Measurements from ENCODE around the gene ZNF827. TPM values are rescaled to one million over a fixed set of nuclear protein-coding genes. Genes with fewer than 3 reads are reported as not detected.

ZNF827 gene
- total RNA-seq, 1 donor from 2014 or later, result 9.4 TPM

GRCh38 chr4:145860446-145860845 is 78.2 kb downstream of the ZNF827 start:
- Histone ChIP-seq H3K27ac (ENCODE audit: low read depth, low read length) (no peak overlapping the region), H3K9me3 (ENCODE audit: control insufficient read depth in 3 of 3, low read length in 3 of 3) (no peaks in the 10 kb centered on the region), H3K4me1 (ENCODE audit: control insufficient read depth in 3 of 3, insufficient read depth in 3 of 3, low read length in 3 of 3) (peaks cover 2 to 3% (median 3%) of the 10 kb centered on the region in 3 donors), H3K4me3 (ENCODE audit: low read length in 3 of 3) (no peak overlapping the region), H3K36me3 (ENCODE audit: control insufficient read depth in 3 of 3, insufficient read depth in 3 of 3, low read length in 3 of 3) (peaks cover 0 to 6% (median 0%) of the 10 kb centered on the region in 3 donors), H3K9ac (ENCODE audit: low read depth in 1 of 3, low read length in 3 of 3) (no peak overlapping the region), H3K27me3 (ENCODE audit: control insufficient read depth in 3 of 3, insufficient read depth in 3 of 3, low read length in 3 of 3) (no peaks in the 10 kb centered on the region)

- H3K9me3 ChIP-seq (ENCODE audit: control insufficient read depth in 3 of 3, low read length in 3 of 3), result no peaks in the 10 kb centered on the region
These were observed 78.7 kb downstream of the ZNF827 start for GRCh38 chr4:145859926-145860325.

GRCh38 chr4:145859426-145859825 is 79.2 kb downstream of the ZNF827 start:
- Histone ChIP-seq H3K9me3 (ENCODE audit: control insufficient read depth in 3 of 3, low read length in 3 of 3) (no peaks in the 10 kb centered on the region), H3K27ac (ENCODE audit: low read depth, low read length) (no peak overlapping the region), H3K4me1 (ENCODE audit: control insufficient read depth in 3 of 3, insufficient read depth in 3 of 3, low read length in 3 of 3) (no peaks in the 10 kb centered on the region), H3K36me3 (ENCODE audit: control insufficient read depth in 3 of 3, insufficient read depth in 3 of 3, low read length in 3 of 3) (peaks cover 0 to 6% (median 0%) of the 10 kb centered on the region in 3 donors), H3K27me3 (ENCODE audit: control insufficient read depth in 3 of 3, insufficient read depth in 3 of 3, low read length in 3 of 3) (no peaks in the 10 kb centered on the region), H3K4me3 (ENCODE audit: low read length in 3 of 3) (no peak overlapping the region), H3K9ac (ENCODE audit: low read depth in 1 of 3, low read length in 3 of 3) (no peak overlapping the region)

More at GRCh38 chr4:145859926-145860325, 78.7 kb downstream of the ZNF827 start:
- no peak overlapping the region for H3K4me3 ChIP-seq (ENCODE audit: low read length in 3 of 3)
- H3K27me3 ChIP-seq (ENCODE audit: control insufficient read depth in 3 of 3, insufficient read depth in 3 of 3, low read length in 3 of 3), result no peaks in the 10 kb centered on the region
- H3K9ac ChIP-seq (ENCODE audit: low read depth in 1 of 3, low read length in 3 of 3), result no peak overlapping the region
- peaks cover 0 to 6% (median 0%) of the 10 kb centered on the region in 3 donors for H3K36me3 ChIP-seq (ENCODE audit: control insufficient read depth in 3 of 3, insufficient read depth in 3 of 3, low read length in 3 of 3)
- no peaks in the 10 kb centered on the region for H3K4me1 ChIP-seq (ENCODE audit: control insufficient read depth in 3 of 3, insufficient read depth in 3 of 3, low read length in 3 of 3)
- H3K27ac ChIP-seq (ENCODE audit: low read depth, low read length), result no peak overlapping the region

GRCh38 chr4:145852256-145852839 is 86.3 kb downstream of the ZNF827 start:
- H3K9ac ChIP-seq (ENCODE audit: low read depth in 1 of 3, low read length in 3 of 3), result no peak overlapping the region
- no peaks in the 10 kb centered on the region for H3K9me3 ChIP-seq (ENCODE audit: control insufficient read depth in 3 of 3, low read length in 3 of 3)
- no peak overlapping the region for H3K4me3 ChIP-seq (ENCODE audit: low read length in 3 of 3)
- no peaks in the 10 kb centered on the region for H3K36me3 ChIP-seq (ENCODE audit: control insufficient read depth in 3 of 3, insufficient read depth in 3 of 3, low read length in 3 of 3)
- H3K27me3 ChIP-seq (ENCODE audit: control insufficient read depth in 3 of 3, insufficient read depth in 3 of 3, low read length in 3 of 3), result no peaks in the 10 kb centered on the region
- H3K27ac ChIP-seq (ENCODE audit: low read depth, low read length), result no peak overlapping the region
- no peaks in the 10 kb centered on the region for H3K4me1 ChIP-seq (ENCODE audit: control insufficient read depth in 3 of 3, insufficient read depth in 3 of 3, low read length in 3 of 3)

GRCh38 chr4:145851511-145852201 is 87.0 kb downstream of the ZNF827 start:
- H3K27me3 ChIP-seq (ENCODE audit: control insufficient read depth in 3 of 3, insufficient read depth in 3 of 3, low read length in 3 of 3), result no peaks in the 10 kb centered on the region
- no peak overlapping the region for H3K9ac ChIP-seq (ENCODE audit: low read depth in 1 of 3, low read length in 3 of 3)
- H3K4me3 ChIP-seq (ENCODE audit: low read length in 3 of 3), result no peak overlapping the region
- H3K9me3 ChIP-seq (ENCODE audit: control insufficient read depth in 3 of 3, low read length in 3 of 3), result no peaks in the 10 kb centered on the region
- no peaks in the 10 kb centered on the region for H3K4me1 ChIP-seq (ENCODE audit: control insufficient read depth in 3 of 3, insufficient read depth in 3 of 3, low read length in 3 of 3)
- H3K36me3 ChIP-seq (ENCODE audit: control insufficient read depth in 3 of 3, insufficient read depth in 3 of 3, low read length in 3 of 3), result no peaks in the 10 kb centered on the region
- H3K27ac ChIP-seq (ENCODE audit: low read depth, low read length), result no peak overlapping the region

GRCh38 chr4:145847764-145848163 is 90.9 kb downstream of the ZNF827 start:
- peaks cover 0 to 8% (median 8%) of the 10 kb centered on the region in 3 donors for H3K36me3 ChIP-seq (ENCODE audit: control insufficient read depth in 3 of 3, insufficient read depth in 3 of 3, low read length in 3 of 3)
- H3K4me1 ChIP-seq (ENCODE audit: control insufficient read depth in 3 of 3, insufficient read depth in 3 of 3, low read length in 3 of 3), result no peaks in the 10 kb centered on the region
- no peak overlapping the region for H3K4me3 ChIP-seq (ENCODE audit: low read length in 3 of 3)
- no peaks in the 10 kb centered on the region for H3K9me3 ChIP-seq (ENCODE audit: control insufficient read depth in 3 of 3, low read length in 3 of 3)
- H3K27me3 ChIP-seq (ENCODE audit: control insufficient read depth in 3 of 3, insufficient read depth in 3 of 3, low read length in 3 of 3), result no peaks in the 10 kb centered on the region
- H3K9ac ChIP-seq (ENCODE audit: low read depth in 1 of 3, low read length in 3 of 3), result no peak overlapping the region
- no peak overlapping the region for H3K27ac ChIP-seq (ENCODE audit: low read depth, low read length)

GRCh38 chr4:145845118-145845517 is 93.5 kb downstream of the ZNF827 start:
- Histone ChIP-seq H3K27me3 (ENCODE audit: control insufficient read depth in 3 of 3, insufficient read depth in 3 of 3, low read length in 3 of 3) (no peaks in the 10 kb centered on the region), H3K4me3 (ENCODE audit: low read length in 3 of 3) (no peak overlapping the region), H3K36me3 (ENCODE audit: control insufficient read depth in 3 of 3, insufficient read depth in 3 of 3, low read length in 3 of 3) (peaks cover 5 to 14% (median 12%) of the 10 kb centered on the region in 3 donors), H3K27ac (ENCODE audit: low read depth, low read length) (no peak overlapping the region), H3K9ac (ENCODE audit: low read depth in 1 of 3, low read length in 3 of 3) (no peak overlapping the region), H3K9me3 (ENCODE audit: control insufficient read depth in 3 of 3, low read length in 3 of 3) (no peaks in the 10 kb centered on the region), H3K4me1 (ENCODE audit: control insufficient read depth in 3 of 3, insufficient read depth in 3 of 3, low read length in 3 of 3) (peaks cover 0 to 5% (median 0%) of the 10 kb centered on the region in 3 donors)

- no peak overlapping the region for H3K27ac ChIP-seq (ENCODE audit: low read depth, low read length)
- H3K27me3 ChIP-seq (ENCODE audit: control insufficient read depth in 3 of 3, insufficient read depth in 3 of 3, low read length in 3 of 3), result no peaks in the 10 kb centered on the region
- H3K4me1 ChIP-seq (ENCODE audit: control insufficient read depth in 3 of 3, insufficient read depth in 3 of 3, low read length in 3 of 3), result peaks cover 0 to 5% (median 0%) of the 10 kb centered on the region in 3 donors
These were observed 95.0 kb downstream of the ZNF827 start for GRCh38 chr4:145843639-145844038.

GRCh38 chr4:145843148-145843547 is 95.5 kb downstream of the ZNF827 start:
- Histone ChIP-seq H3K27me3 (ENCODE audit: control insufficient read depth in 3 of 3, insufficient read depth in 3 of 3, low read length in 3 of 3) (no peaks in the 10 kb centered on the region), H3K4me3 (ENCODE audit: low read length in 3 of 3) (no peak overlapping the region), H3K4me1 (ENCODE audit: control insufficient read depth in 3 of 3, insufficient read depth in 3 of 3, low read length in 3 of 3) (peaks cover 0 to 5% (median 0%) of the 10 kb centered on the region in 3 donors), H3K9me3 (ENCODE audit: control insufficient read depth in 3 of 3, low read length in 3 of 3) (no peaks in the 10 kb centered on the region), H3K9ac (ENCODE audit: low read depth in 1 of 3, low read length in 3 of 3) (no peak overlapping the region), H3K27ac (ENCODE audit: low read depth, low read length) (no peak overlapping the region), H3K36me3 (ENCODE audit: control insufficient read depth in 3 of 3, insufficient read depth in 3 of 3, low read length in 3 of 3) (peaks cover 5 to 14% (median 12%) of the 10 kb centered on the region in 3 donors)

More at GRCh38 chr4:145843639-145844038, 95.0 kb downstream of the ZNF827 start:
- H3K4me3 ChIP-seq (ENCODE audit: low read length in 3 of 3), result no peak overlapping the region
- no peak overlapping the region for H3K9ac ChIP-seq (ENCODE audit: low read depth in 1 of 3, low read length in 3 of 3)
- H3K9me3 ChIP-seq (ENCODE audit: control insufficient read depth in 3 of 3, low read length in 3 of 3), result no peaks in the 10 kb centered on the region
- H3K36me3 ChIP-seq (ENCODE audit: control insufficient read depth in 3 of 3, insufficient read depth in 3 of 3, low read length in 3 of 3), result peaks cover 5 to 14% (median 12%) of the 10 kb centered on the region in 3 donors

GRCh38 chr4:145842224-145842887 is 96.3 kb downstream of the ZNF827 start:
- Histone ChIP-seq H3K36me3 (ENCODE audit: control insufficient read depth in 3 of 3, insufficient read depth in 3 of 3, low read length in 3 of 3) (peaks cover 5 to 14% (median 12%) of the 10 kb centered on the region in 3 donors), H3K4me3 (ENCODE audit: low read length in 3 of 3) (no peak overlapping the region), H3K9ac (ENCODE audit: low read depth in 1 of 3, low read length in 3 of 3) (no peak overlapping the region), H3K27me3 (ENCODE audit: control insufficient read depth in 3 of 3, insufficient read depth in 3 of 3, low read length in 3 of 3) (no peaks in the 10 kb centered on the region), H3K9me3 (ENCODE audit: control insufficient read depth in 3 of 3, low read length in 3 of 3) (no peaks in the 10 kb centered on the region), H3K27ac (ENCODE audit: low read depth, low read length) (no peak overlapping the region), H3K4me1 (ENCODE audit: control insufficient read depth in 3 of 3, insufficient read depth in 3 of 3, low read length in 3 of 3) (peaks cover 0 to 5% (median 0%) of the 10 kb centered on the region in 3 donors)

Measured in skeletal muscle tissue (tissue), 4 donors.